ENCODE results near the gene CBFA2T3.

Gene CBFA2T3

DNA sequence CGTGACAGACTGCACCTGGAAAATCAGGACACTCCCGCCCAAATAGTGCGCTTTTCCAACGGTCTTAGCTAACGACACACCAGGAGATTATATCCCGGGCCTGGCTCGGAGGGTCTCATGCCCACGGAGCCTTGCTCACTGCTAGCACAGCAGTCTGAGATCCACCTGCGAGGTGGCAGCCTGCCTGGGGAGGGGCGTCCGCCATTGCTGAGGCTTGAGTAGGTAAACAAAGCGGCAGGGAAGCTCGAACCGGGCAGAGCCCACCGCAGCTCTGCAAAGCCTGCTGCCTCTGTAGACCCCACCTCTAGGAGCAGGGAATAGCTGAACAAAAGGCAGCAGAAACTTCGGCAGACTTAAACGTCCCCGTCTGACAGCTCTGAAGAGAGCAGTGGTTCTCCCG is 125.4 kb downstream of the CBFA2T3 start:
- no peak for DNase-seq (ENCODE audit: extremely low read depth, low read depth)
- TF ChIP-seq, protein P1, sequence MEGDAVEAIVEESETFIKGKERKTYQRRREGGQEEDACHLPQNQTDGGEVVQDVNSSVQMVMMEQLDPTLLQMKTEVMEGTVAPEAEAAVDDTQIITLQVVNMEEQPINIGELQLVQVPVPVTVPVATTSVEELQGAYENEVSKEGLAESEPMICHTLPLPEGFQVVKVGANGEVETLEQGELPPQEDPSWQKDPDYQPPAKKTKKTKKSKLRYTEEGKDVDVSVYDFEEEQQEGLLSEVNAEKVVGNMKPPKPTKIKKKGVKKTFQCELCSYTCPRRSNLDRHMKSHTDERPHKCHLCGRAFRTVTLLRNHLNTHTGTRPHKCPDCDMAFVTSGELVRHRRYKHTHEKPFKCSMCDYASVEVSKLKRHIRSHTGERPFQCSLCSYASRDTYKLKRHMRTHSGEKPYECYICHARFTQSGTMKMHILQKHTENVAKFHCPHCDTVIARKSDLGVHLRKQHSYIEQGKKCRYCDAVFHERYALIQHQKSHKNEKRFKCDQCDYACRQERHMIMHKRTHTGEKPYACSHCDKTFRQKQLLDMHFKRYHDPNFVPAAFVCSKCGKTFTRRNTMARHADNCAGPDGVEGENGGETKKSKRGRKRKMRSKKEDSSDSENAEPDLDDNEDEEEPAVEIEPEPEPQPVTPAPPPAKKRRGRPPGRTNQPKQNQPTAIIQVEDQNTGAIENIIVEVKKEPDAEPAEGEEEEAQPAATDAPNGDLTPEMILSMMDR (IDR thresholded peaks at IDR 0.05; ENCODE audit: low read depth, low read length) = no peak

DNA sequence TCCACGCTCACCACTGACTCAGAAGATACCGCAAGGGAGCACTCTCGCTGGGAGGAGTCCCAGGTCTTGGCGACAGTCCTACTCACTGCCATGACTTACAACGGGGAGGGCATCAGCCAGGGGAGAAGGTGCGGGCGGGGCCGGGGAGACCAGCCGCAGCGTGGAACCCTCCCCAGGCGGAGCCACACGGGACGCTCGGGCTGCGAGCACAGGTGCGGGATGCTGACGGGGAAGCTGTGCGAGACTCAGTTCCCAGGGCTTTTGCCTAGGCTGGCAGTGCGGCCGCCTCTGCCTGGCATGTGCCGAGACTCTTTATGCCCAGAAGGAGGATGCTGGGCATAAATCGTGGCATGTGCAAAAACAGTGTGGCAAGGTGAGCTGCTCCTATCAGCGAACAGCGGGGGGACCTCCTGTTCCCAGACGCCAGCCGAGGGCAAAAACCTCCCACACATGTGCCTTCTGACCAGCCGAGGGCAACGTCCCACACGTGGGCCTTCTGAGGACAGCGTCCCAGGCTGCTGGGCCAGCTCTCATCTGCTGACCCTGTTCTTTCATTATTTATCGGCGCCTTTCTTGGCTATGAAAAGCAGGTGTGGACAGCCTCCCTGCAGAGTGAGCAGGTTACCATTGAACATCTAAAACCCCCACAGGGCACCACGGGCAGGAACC is 126.3 kb downstream of the CBFA2T3 start:
- DNase-seq (ENCODE audit: extremely low read depth, low read depth) = no peak
- TF ChIP-seq, protein P1 (IDR thresholded peaks at IDR 0.05; ENCODE audit: low read depth, low read length) = no peak

DNA sequence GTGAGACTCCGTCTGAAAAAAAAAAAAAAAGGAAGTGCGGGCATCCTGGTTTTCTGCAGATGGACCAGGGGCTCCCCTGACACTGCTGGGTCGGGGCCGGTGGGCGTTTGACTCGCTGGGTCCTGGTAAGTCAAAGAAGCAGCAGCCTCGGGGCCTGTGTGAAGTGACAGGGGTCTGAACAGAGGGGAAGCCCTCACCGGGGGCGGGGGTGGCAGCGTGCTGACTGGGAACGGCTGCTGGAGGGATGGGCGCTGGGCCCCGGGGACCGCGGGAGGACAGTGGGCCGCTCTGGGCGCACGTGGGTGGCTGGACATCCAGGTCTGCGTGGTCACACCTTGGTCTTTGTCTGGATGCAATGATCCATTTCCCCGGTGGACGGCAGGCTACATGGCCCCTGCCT is 128.4 kb downstream of the CBFA2T3 start:
- no peak for DNase-seq (ENCODE audit: extremely low read depth, low read depth)
- TF ChIP-seq, protein P1 (IDR thresholded peaks at IDR 0.05; ENCODE audit: low read depth, low read length) = no peak

DNA sequence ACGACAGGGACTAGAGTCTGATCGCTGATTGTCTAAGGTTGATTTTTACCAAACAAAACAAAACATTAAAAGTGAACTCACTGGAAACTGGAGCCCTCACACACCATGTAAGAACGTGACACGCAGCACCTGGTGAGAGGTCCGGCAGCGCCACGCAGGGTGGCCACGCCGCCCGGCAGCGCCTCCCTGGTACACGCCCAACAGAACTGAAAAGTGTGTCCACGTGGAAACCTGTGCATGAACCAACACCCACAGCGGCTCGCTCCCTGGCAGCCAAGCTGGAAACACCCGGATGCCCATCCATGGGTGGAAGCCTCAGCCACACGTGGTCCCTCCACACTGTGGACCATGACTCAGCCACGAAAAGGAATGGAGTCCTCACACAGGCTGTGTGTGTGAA is 129.4 kb downstream of the CBFA2T3 start:
- DNase-seq (ENCODE audit: extremely low read depth, low read depth) = no peak
- TF ChIP-seq, protein P1 (IDR thresholded peaks at IDR 0.05; ENCODE audit: low read depth, low read length) = no peak

DNA sequence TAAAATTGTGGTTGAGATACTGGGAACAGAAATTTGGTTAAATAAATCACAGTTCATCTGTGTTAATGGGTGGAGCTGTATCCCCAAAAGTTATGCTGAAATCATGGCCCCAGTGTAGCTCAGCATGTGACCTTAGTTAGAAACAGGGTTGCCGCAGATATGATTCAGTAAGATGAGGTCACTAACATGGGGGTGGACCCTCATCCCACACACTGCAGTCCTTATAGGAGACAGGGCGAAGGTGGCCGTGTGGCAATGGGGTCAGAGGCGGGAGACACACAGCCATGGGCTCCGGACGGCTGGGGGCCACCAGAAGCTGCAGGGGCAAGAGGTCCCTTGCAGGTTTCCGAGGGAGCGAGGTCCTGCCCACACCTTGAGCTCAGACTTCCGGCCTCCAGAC is 130.9 kb downstream of the CBFA2T3 start:
- DNase-seq (ENCODE audit: extremely low read depth, low read depth) = no peak
- TF ChIP-seq, protein P1 (IDR thresholded peaks at IDR 0.05; ENCODE audit: low read depth, low read length) = no peak

DNA sequence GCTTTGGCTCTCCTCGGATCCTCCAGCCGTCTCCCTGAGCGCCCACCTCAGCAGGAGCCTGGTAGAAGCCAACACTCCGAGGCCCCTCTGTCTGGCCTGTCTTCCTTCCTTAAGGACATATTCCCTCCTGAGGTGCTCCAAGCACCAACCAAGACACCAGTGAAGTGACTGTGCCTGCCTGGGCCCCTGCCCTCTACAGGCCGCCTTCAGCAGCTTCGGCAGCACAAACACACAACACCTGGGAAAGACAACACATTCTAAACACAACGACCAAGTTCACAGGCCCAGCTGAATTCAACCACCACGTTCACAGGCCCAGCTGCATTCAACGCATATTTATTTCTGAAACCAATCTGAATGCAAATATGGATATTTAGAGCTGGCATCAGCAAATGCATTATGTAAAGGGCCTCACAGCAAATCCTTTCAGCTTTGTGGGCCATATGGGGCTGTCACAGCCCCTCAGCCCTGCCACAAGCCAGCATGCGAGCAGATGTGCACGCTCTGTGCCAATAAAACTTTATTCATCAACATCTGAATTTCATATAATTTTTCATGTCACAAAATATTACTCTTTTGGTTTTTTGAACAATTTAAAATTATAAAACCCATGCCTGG is 132.5 kb downstream of the CBFA2T3 start:
- TF ChIP-seq, protein P1 (IDR thresholded peaks at IDR 0.05; ENCODE audit: low read depth, low read length) = no peak
- no peak for DNase-seq (ENCODE audit: extremely low read depth, low read depth)

DNA sequence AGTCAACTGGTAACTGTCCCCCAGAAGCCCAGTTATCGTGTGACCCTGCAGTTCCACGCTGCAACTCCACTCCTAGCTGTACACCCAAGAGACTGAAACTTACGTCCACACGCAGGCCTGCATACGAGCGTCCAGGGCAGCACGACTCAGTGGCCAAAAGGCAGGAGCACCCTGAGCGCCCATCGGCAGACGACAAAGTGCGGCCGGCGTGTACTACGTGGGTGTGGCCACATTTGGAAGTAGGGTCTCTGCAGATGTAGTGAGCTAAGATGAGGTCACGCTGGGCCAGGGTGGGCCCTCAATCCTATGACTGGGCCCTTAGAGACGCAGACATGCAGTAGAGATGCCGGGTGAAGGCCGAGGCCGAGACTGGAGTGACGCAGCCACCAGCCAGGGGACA is 133.8 kb downstream of the CBFA2T3 start:
- DNase-seq (ENCODE audit: extremely low read depth, low read depth) = no peak
- TF ChIP-seq, protein P1 (IDR thresholded peaks at IDR 0.05; ENCODE audit: low read depth, low read length) = no peak

Measured in AG09319 (cell line).